Sigmoid colon (tissue), 4 donors: Measurements from ENCODE around the gene DNASE1.

Experiments
- EP300 ChIP-seq, 4 donors: sonication (generic); formaldehyde crosslinking; IDR thresholded peaks; one replicate each; pipeline ENCODE4 v1.6.1; 2017; ENCODE audit warnings: antibody characterized with exemption in 4 of 4
- POLR2A ChIP-seq, 2 donors: fragments of 450-650 bp; IDR thresholded peaks; one replicate each; pipeline ENCODE4 v1.6.1; 2016; ENCODE audit warnings: antibody characterized with exemption in 2 of 2, mild to moderate bottlenecking in 2 of 2, moderate library complexity in 2 of 2
- POLR2AphosphoS5 ChIP-seq, 4 donors: sonication (generic); formaldehyde crosslinking; IDR thresholded peaks; one replicate each; pipeline ENCODE4 v1.6.1; 2017; ENCODE audit warnings: antibody characterized with exemption in 4 of 4
- TF ChIP-seq, protein P1 (sequence below), 4 experiments: fragments of 450-650 bp in 3 of 4; fragments of 200-600 bp in 1 of 4; IDR thresholded peaks; one replicate each; pipeline ENCODE4 v1.5.1; 2016 to 2019; ENCODE audit warnings: antibody characterized with exemption in 4 of 4, mild to moderate bottlenecking in 3 of 4, moderate library complexity in 2 of 4

DNA sequence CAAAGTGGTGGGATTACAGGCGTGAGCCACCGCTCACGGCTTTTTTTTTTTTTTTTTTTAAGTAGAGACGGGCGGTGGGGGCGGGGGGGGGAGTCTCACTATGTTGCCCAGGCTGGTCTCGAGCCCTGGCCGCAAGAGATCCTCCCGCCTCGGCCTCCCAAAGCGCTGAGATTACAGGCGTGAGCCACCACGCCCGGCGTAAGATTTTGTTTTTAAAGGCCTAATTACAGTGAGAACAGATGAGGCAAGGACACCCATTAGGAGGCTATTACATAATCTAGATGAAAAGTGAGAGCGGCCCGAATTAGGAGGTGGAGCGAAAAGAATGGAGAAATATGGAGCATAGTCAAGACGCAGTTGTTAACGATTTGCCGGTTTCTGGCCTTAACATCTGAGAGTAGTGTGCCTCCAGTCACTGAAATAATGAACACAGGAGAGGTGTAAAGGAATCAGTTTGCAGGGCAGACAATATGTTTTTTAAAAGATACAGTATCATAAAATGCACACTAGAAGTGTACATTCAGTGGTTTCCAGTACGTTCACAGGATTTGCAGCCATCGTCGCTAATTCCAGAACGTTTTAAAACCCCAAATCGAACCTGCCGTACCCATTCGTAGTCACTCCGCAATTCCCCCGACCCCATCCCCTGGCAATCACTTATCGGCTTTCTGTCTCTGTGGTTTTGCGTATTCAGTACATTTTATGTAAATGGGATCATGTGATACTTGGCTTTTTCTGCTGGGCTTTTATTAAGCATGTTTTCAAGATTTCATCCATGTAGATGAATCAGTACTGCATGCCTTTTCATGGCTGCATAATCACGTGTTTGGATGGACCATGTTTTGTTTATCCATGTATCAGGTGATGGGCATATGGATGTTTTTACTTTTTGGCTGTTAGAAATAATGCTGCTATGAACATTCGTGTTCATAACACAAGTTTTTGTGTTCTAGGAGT, 41.7 kb upstream of the DNASE1 start:
- TF ChIP-seq, protein P1, sequence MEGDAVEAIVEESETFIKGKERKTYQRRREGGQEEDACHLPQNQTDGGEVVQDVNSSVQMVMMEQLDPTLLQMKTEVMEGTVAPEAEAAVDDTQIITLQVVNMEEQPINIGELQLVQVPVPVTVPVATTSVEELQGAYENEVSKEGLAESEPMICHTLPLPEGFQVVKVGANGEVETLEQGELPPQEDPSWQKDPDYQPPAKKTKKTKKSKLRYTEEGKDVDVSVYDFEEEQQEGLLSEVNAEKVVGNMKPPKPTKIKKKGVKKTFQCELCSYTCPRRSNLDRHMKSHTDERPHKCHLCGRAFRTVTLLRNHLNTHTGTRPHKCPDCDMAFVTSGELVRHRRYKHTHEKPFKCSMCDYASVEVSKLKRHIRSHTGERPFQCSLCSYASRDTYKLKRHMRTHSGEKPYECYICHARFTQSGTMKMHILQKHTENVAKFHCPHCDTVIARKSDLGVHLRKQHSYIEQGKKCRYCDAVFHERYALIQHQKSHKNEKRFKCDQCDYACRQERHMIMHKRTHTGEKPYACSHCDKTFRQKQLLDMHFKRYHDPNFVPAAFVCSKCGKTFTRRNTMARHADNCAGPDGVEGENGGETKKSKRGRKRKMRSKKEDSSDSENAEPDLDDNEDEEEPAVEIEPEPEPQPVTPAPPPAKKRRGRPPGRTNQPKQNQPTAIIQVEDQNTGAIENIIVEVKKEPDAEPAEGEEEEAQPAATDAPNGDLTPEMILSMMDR (IDR thresholded peaks at IDR 0.05) = no peak
- no peak for TF ChIP-seq POLR2A (IDR thresholded peaks at IDR 0.05)
- TF ChIP-seq POLR2AphosphoS5 (IDR thresholded peaks at IDR 0.05) = no peak
- no peak for TF ChIP-seq EP300 (IDR thresholded peaks at IDR 0.05)
